GM21381 (cell line): ENCODE results near the gene NPTXR.
"Not testable (repeated sequence)": the region's sequence is repeated elsewhere in the genome, so short reads cannot be mapped to it uniquely, and the experiment has no call there.

ENCODE experiments used
- ATAC-seq: cut with Tn5 transposase; IDR thresholded peaks from one replicate; pipeline ENCODE4 v1.9.1; 2021; ENCODE audit warnings: mild to moderate bottlenecking, moderate library complexity; ENCODE audit not compliant: unreplicated experiment

NPTXR gene

GRCh38 chr22:38832005-38832978 is 11.5 kb downstream of the NPTXR start:
- ATAC-seq = no peak

GRCh38 chr22:38831166-38831945 is 12.5 kb downstream of the NPTXR start:
- no peak for ATAC-seq

- ATAC-seq = no peak
Observed at GRCh38 chr22:38830845-38831108, 13.1 kb downstream of the NPTXR start.

- no peak for ATAC-seq
Observed at GRCh38 chr22:38830026-38830844, 13.6 kb downstream of the NPTXR start.

- ATAC-seq = no peak
Observed at GRCh38 chr22:38829485-38829884, 14.3 kb downstream of the NPTXR start.

GRCh38 chr22:38828616-38829205 is 15.1 kb downstream of the NPTXR start:
- ATAC-seq = no peak

GRCh38 chr22:38828191-38828590 is 15.6 kb downstream of the NPTXR start:
- ATAC-seq = no peak

GRCh38 chr22:38827510-38827909 is 16.3 kb downstream of the NPTXR start:
- no peak for ATAC-seq

GRCh38 chr22:38826801-38827200 is 17.0 kb downstream of the NPTXR start:
- ATAC-seq = no peak

GRCh38 chr22:38826386-38826785 is 17.4 kb downstream of the NPTXR start:
- ATAC-seq = no peak

- ATAC-seq = no peak
Observed at GRCh38 chr22:38824585-38824984, 19.2 kb downstream of the NPTXR start.

- no peak for ATAC-seq
Observed at GRCh38 chr22:38823637-38824036, 20.2 kb downstream of the NPTXR start.

- ATAC-seq = no peak
Observed at GRCh38 chr22:38823076-38823475, 20.8 kb downstream of the NPTXR start.

GRCh38 chr22:38820020-38820419 is 23.8 kb downstream of the NPTXR start:
- no peak for ATAC-seq

- ATAC-seq = no peak
Observed at GRCh38 chr22:38819387-38819940, 24.4 kb downstream of the NPTXR start.

GRCh38 chr22:38817196-38817595 is 26.6 kb downstream of the NPTXR start:
- no peak for ATAC-seq

- no peak for ATAC-seq
Observed at GRCh38 chr22:38815842-38816241, 28.0 kb downstream of the NPTXR start.

GRCh38 chr22:38811241-38811640 is 32.6 kb downstream of the NPTXR start:
- ATAC-seq = no peak

GRCh38 chr22:38805041-38805593 is 38.7 kb downstream of the NPTXR start:
- ATAC-seq = not testable (repeated sequence)

GRCh38 chr22:38802671-38803121 is 41.1 kb downstream of the NPTXR start:
- ATAC-seq = no peak
